Placental epithelial cell (primary cell): ENCODE data around the gene SLC5A7. TPM values are rescaled to one million over a fixed set of nuclear protein-coding genes. Genes with fewer than 3 reads are reported as not detected.

ENCODE experiments used
- total RNA-seq: library from RNA; depleted of rRNA; stranded (reverse); fragments of >200 nt; gene quantifications from 2 replicates; pipeline ENCODE4 v1.2.3, GENCODE V29; 2012

Gene SLC5A7
- total RNA-seq = not detected in 2 replicates

DNA sequence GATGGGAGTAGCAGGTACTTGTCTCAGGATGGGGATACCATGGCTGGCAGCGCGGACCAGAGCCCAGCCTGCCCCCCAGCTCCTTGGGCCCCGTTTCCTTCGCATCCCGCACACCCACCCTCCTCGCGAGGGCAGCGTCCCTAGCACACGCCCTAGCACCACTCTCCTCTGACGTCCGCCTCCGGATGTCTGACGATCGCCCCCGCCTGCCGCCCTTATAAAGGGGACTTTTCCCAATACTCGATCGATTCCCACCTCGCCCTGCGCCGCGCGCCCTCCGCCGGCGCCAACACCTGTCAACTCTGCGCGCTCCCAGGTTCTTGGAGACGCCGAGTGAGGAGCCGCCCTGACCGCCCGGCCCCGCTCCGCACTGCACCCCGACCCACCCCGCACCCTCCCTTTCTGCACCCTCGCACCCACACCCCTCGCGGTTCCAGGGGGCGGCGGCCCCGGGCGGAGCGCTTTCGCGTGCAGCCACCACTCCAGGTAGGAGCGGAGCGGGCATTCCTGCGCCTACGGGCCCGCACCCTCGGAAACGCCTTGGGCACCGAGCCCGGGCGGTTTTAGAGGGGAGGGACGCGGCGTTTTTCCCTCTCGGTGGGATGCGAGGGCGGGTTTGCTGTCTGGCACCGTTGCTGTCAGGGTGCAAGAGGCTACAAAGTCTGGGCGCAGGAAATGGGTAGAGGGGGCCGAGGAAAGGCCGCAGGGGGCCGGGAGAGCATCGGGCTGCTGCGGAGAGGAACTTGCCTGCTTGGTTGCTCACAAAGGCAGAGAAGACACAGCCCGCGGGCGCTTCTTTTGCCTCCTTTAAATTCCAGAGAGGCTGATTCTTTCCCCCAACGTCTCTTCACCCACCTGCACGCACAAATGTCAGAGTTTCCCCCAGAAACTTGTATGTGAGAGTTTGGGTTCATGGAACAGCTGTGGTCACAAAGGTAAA, at the start of gene SLC5A7:
TSS of gene SLC5A7 (plus strand) at position 247 of the 940 bp plus-strand sequence. CDS start 1,632 bp downstream, outside the sequence.

Other genes with a start within 250 kb of the SLC5A7 start
- gene RGPD4, start 159.6 kb upstream of the SLC5A7 start, total RNA-seq = not detected in 2 replicates